T47D (cell line): ENCODE measurements around the gene POU2F2.
A peak's percentile ranks its signal among the peaks of the same experiment; 100 is the strongest.

ENCODE experiments used
- DNase-seq, 2 experiments: peaks; one replicate each; pipeline versions ENCODE4 v3.0.0 to v3.0.0-alpha.2; 2011 to 2012; ENCODE audit warnings: low read depth in 1 of 2, low spot score in 1 of 2
- JUND ChIP-seq: IDR thresholded peaks from 2 replicates; pipeline ENCODE4 v1.6.1; 2012; ENCODE audit warnings: low read depth
- in situ Hi-C: cut with HindIII; loops from 2 replicates; pipeline ENCODE4 v1.10.0; 2016; ENCODE audit warnings: low sequenced_read_pairs, low pct_unique_long_range_greater_than_20kb

Gene POU2F2

GRCh38 chr19:42075616-42076379 lies 56.4 kb downstream of the POU2F2 start, which contains the start of gene ZNF574:
ZNF574 (plus strand) TSS chr19:42076166; CDS start chr19:42078607, 2,441 bp downstream.
- peak; percentile 94 to 99 for DNase-seq
- no peak for TF ChIP-seq JUND
- in situ Hi-C loops: no loop called here

GRCh38 chr19:42075364-42075615 lies 57.0 kb downstream of the POU2F2 start:
- peak; percentile 25 to 27 for DNase-seq
- in situ Hi-C loops: no loop called here
- no peak for TF ChIP-seq JUND

- in situ Hi-C loops: no loop called here
- no peak for DNase-seq
- TF ChIP-seq JUND: no peak
These were observed 57.5 kb downstream of the POU2F2 start for GRCh38 chr19:42074513-42075363.

- in situ Hi-C loops: no loop called here
- no peak for DNase-seq
- TF ChIP-seq JUND: no peak
These were observed 61.0 kb downstream of the POU2F2 start for GRCh38 chr19:42071247-42071646.

GRCh38 chr19:42069619-42070351 lies 62.5 kb downstream of the POU2F2 start, which contains the start of gene GRIK5:
GRIK5 (minus strand) TSS chr19:42070206; CDS start chr19:42065770, 4,436 bp downstream.
- DNase-seq: no peak
- in situ Hi-C loops: no loop called here
- TF ChIP-seq JUND: no peak

GRCh38 chr19:42068756-42069571 lies 63.3 kb downstream of the POU2F2 start:
- DNase-seq: no peak
- in situ Hi-C loops: no loop called here
- TF ChIP-seq JUND: no peak

GRCh38 chr19:42068361-42068755 lies 63.9 kb downstream of the POU2F2 start:
- DNase-seq: no peak
- no peak for TF ChIP-seq JUND
- in situ Hi-C loops: no loop called here

GRCh38 chr19:42067315-42067888 lies 64.8 kb downstream of the POU2F2 start:
- in situ Hi-C loops: no loop called here
- DNase-seq: no peak
- TF ChIP-seq JUND: no peak

- no peak for TF ChIP-seq JUND
- in situ Hi-C loops: no loop called here
- DNase-seq: peak; percentile 21 to 71
These were observed 66.0 kb downstream of the POU2F2 start for GRCh38 chr19:42066075-42066754.

- in situ Hi-C loops: no loop called here
- DNase-seq: no peak
- no peak for TF ChIP-seq JUND
These were observed 66.7 kb downstream of the POU2F2 start for GRCh38 chr19:42065511-42065910.

- TF ChIP-seq JUND: no peak
- no peak for DNase-seq
- in situ Hi-C loops: no loop called here
These were observed 67.2 kb downstream of the POU2F2 start for GRCh38 chr19:42065051-42065450.
